Measurements from ENCODE around the gene MRPS2. TPM values are rescaled to one million over a fixed set of nuclear protein-coding genes. Genes with fewer than 3 reads are reported as not detected.

MRPS2 gene
- total and polyA plus RNA-seq, 3 experiments from 2014 or later: 50.9 to 71.0 (median 66.7) TPM

DNA sequence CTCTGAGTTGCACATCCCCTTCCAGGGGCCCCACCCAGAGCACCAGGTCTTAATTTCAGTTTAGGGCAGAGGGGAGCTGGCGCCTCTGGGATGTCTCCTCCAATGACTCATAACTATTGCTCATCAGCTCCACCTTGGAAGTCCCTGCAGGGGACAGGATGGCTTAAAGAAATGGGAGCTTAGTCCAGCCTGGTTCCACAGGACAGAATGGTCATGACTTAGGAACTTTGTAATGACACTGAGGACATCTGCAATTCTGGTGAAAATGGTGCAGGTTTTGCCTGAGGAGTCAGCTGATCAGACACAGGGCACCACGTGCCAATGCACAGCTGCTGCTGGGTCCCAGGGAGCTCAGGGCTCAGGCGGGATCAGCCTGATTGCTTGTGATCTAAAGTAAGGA is 37.3 kb upstream of the MRPS2 start:
- H3K9me3 Mint-ChIP-seq: peaks cover 0 to 3% (median 0%) of the 10 kb centered on the region in 5 donors

GRCh38 chr9:135464181-135464580 is 36.3 kb upstream of the MRPS2 start:
- H3K27me3 ChIP-seq (ENCODE audit: insufficient read depth, low read length, poor library complexity, severe bottlenecking): no peaks in the 10 kb centered on the region
- no peak overlapping the region for H3K4me3 ChIP-seq (ENCODE audit: low read length)
- DNase-seq: no peak
- no peaks in the 10 kb centered on the region for H3K36me3 ChIP-seq (ENCODE audit: insufficient read depth, low read length)
- no peaks in the 10 kb centered on the region for H3K9me3 ChIP-seq (ENCODE audit: low read length)
- no peaks in the 10 kb centered on the region for H3K4me1 ChIP-seq (ENCODE audit: insufficient read depth, low read length)
- ChIA-PET CTCF (no interaction called here), POLR2A (interaction anchor here (0.6 kb wide), 1 partner anchor 17 kb away, joined by 11 read pairs; no protein-coding TSS in a partner anchor)
- peaks cover 20 to 64% of the 10 kb centered on the region in 2 donors for H3K27me3 Mint-ChIP-seq
- no peak overlapping the region for H3K27ac Mint-ChIP-seq
- H3K27ac ChIP-seq (ENCODE audit: low read depth, low read length): no peak overlapping the region
- peaks cover 6 to 11% (median 8%) of the 10 kb centered on the region in 3 donors for H3K4me1 Mint-ChIP-seq
- H3K9me3 Mint-ChIP-seq: no peaks in the 10 kb centered on the region
- no peak overlapping the region for H3K4me3 Mint-ChIP-seq
- no peaks in the 10 kb centered on the region for H3K36me3 Mint-ChIP-seq

More for the DNA sequence above, 37.3 kb upstream of the MRPS2 start:
- DNase-seq: no peak
- peaks cover 22 to 63% of the 10 kb centered on the region in 2 donors for H3K27me3 Mint-ChIP-seq
- no peak overlapping the region for H3K27ac ChIP-seq (ENCODE audit: low read depth, low read length)
- no peak overlapping the region for H3K27ac Mint-ChIP-seq
- H3K27me3 ChIP-seq (ENCODE audit: insufficient read depth, low read length, poor library complexity, severe bottlenecking): no peaks in the 10 kb centered on the region
- H3K36me3 ChIP-seq (ENCODE audit: insufficient read depth, low read length): no peaks in the 10 kb centered on the region
- no peak overlapping the region for H3K4me3 Mint-ChIP-seq
- CTCF ChIA-PET: no interaction called here
- H3K36me3 Mint-ChIP-seq: no peaks in the 10 kb centered on the region
- no peaks in the 10 kb centered on the region for H3K4me1 ChIP-seq (ENCODE audit: insufficient read depth, low read length)
- no peaks in the 10 kb centered on the region for H3K9me3 ChIP-seq (ENCODE audit: low read length)
- POLR2A ChIA-PET: no interaction called here
- H3K4me3 ChIP-seq (ENCODE audit: low read length): no peak overlapping the region
- H3K4me1 Mint-ChIP-seq: peaks cover 0 to 2% (median under 1%) of the 10 kb centered on the region in 3 donors

DNA sequence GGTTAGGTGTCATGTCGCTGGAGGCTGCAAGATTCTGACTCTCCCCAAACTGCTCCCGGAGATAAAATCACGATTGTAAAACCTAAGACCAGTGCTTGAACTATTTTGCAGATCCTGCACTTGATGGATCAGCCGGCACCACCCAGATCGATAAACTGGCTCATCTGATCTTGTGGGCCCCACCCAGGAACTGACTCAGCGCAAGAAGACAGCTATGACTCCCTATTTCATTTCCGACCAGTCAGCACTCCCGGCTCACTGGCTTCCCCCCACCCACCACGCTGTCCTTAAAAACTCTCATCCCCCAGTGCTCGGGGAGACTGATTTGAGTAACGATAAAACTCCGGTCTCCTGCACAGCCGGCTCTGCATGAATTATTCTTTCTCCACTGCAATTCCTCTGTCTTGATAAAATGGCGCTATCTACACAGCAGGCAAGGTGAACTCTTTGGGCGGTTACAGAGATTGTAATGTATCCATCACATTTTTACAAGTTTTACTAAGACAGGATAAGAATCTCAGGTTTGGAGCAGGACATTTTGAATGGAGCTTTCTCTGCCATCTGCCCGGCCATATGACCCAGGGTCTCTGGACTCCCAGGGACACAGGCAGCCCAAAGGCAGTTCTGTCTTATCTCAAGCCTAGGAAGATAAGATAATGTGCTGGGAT is 31.5 kb upstream of the MRPS2 start:
- CTCF ChIA-PET: no interaction called here
- Mint-ChIP-seq H3K4me1 (peaks cover 6 to 13% (median 9%) of the 10 kb centered on the region in 3 donors), H3K4me3 (peak overlapping the region; percentile 5 to 78 (median 64)), H3K27me3 (peaks cover 15 to 54% of the 10 kb centered on the region in 2 donors), H3K9me3 (no peaks in the 10 kb centered on the region), H3K27ac (peak overlapping the region in 2 of 8 donors; percentile 43 to 89), H3K36me3 (no peaks in the 10 kb centered on the region)
- Histone ChIP-seq H3K4me1 (ENCODE audit: insufficient read depth, low read length) (no peaks in the 10 kb centered on the region), H3K36me3 (ENCODE audit: insufficient read depth, low read length) (no peaks in the 10 kb centered on the region), H3K27me3 (ENCODE audit: insufficient read depth, low read length, poor library complexity, severe bottlenecking) (no peaks in the 10 kb centered on the region), H3K4me3 (ENCODE audit: low read length) (no peak overlapping the region), H3K27ac (ENCODE audit: low read depth, low read length) (peak overlapping the region; percentile 65), H3K9me3 (ENCODE audit: low read length) (no peaks in the 10 kb centered on the region)
- DNase-seq: no peak
- POLR2A ChIA-PET: no interaction called here

GRCh38 chr9:135471791-135472640 is 28.5 kb upstream of the MRPS2 start:
- peak overlapping the region in 1 of 8 donors; percentile 68 for H3K27ac Mint-ChIP-seq
- H3K9me3 Mint-ChIP-seq: no peaks in the 10 kb centered on the region
- peaks cover 6 to 13% (median 9%) of the 10 kb centered on the region in 3 donors for H3K4me1 Mint-ChIP-seq
- H3K36me3 Mint-ChIP-seq: no peaks in the 10 kb centered on the region
- no peak overlapping the region for H3K4me3 Mint-ChIP-seq
- H3K27ac ChIP-seq (ENCODE audit: low read depth, low read length): peak overlapping the region; percentile 4
- H3K27me3 ChIP-seq (ENCODE audit: insufficient read depth, low read length, poor library complexity, severe bottlenecking): no peaks in the 10 kb centered on the region
- no peaks in the 10 kb centered on the region for H3K36me3 ChIP-seq (ENCODE audit: insufficient read depth, low read length)
- ChIA-PET CTCF (no interaction called here), POLR2A (no interaction called here)
- H3K4me1 ChIP-seq (ENCODE audit: insufficient read depth, low read length): no peaks in the 10 kb centered on the region
- no peaks in the 10 kb centered on the region for H3K9me3 ChIP-seq (ENCODE audit: low read length)
- H3K4me3 ChIP-seq (ENCODE audit: low read length): no peak overlapping the region
- DNase-seq: no peak
- H3K27me3 Mint-ChIP-seq: peaks cover 23 to 52% of the 10 kb centered on the region in 2 donors

- peaks cover 0 to 2% (median 0%) of the 10 kb centered on the region in 3 donors for H3K36me3 Mint-ChIP-seq
- ChIA-PET CTCF (no interaction called here), POLR2A (no interaction called here)
- H3K27me3 ChIP-seq (ENCODE audit: insufficient read depth, low read length, poor library complexity, severe bottlenecking): peaks cover 7% of the 10 kb centered on the region
- H3K4me1 Mint-ChIP-seq: peaks cover 7 to 14% (median 12%) of the 10 kb centered on the region in 3 donors
- H3K27ac Mint-ChIP-seq: no peak overlapping the region
- no peak overlapping the region for H3K4me3 Mint-ChIP-seq
- H3K27me3 Mint-ChIP-seq: peaks cover 37 to 55% of the 10 kb centered on the region in 2 donors
- no peak for DNase-seq
- no peak overlapping the region for H3K27ac ChIP-seq (ENCODE audit: low read depth, low read length)
- no peak overlapping the region for H3K4me3 ChIP-seq (ENCODE audit: low read length)
- H3K9me3 ChIP-seq (ENCODE audit: low read length): no peaks in the 10 kb centered on the region
- no peaks in the 10 kb centered on the region for H3K36me3 ChIP-seq (ENCODE audit: insufficient read depth, low read length)
- no peaks in the 10 kb centered on the region for H3K9me3 Mint-ChIP-seq
- H3K4me1 ChIP-seq (ENCODE audit: insufficient read depth, low read length): no peaks in the 10 kb centered on the region
These were observed 26.4 kb upstream of the MRPS2 start for GRCh38 chr9:135473972-135474543.

DNA sequence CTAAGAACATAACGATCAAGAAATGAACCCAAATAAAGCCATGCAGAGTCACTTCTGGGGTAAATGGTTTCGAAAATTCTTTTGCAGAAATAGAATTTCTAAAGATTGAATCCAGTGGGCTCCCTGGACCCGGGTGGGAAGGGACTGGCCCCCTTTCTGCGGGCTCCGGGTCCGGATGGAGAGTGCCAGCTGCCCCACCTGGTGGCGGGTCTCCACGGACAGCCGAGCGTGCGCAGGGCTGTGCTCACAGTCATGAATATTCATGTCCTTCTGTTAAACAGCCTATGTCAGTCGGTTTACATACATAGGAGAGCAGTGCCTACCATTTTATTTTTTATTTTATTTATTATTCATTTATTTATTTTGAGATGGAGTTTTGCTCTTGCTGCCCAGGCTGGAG is 25.6 kb upstream of the MRPS2 start:
- Mint-ChIP-seq H3K36me3 (peaks cover 0 to 2% (median 0%) of the 10 kb centered on the region in 3 donors), H3K4me1 (peaks cover 5 to 12% (median 9%) of the 10 kb centered on the region in 3 donors), H3K27me3 (peaks cover 34 to 50% of the 10 kb centered on the region in 2 donors), H3K9me3 (no peaks in the 10 kb centered on the region), H3K27ac (no peak overlapping the region), H3K4me3 (no peak overlapping the region)
- Histone ChIP-seq H3K27ac (ENCODE audit: low read depth, low read length) (no peak overlapping the region), H3K27me3 (ENCODE audit: insufficient read depth, low read length, poor library complexity, severe bottlenecking) (peaks cover 7% of the 10 kb centered on the region), H3K36me3 (ENCODE audit: insufficient read depth, low read length) (no peaks in the 10 kb centered on the region), H3K4me1 (ENCODE audit: insufficient read depth, low read length) (no peaks in the 10 kb centered on the region), H3K4me3 (ENCODE audit: low read length) (no peak overlapping the region), H3K9me3 (ENCODE audit: low read length) (no peaks in the 10 kb centered on the region)
- CTCF ChIA-PET: no interaction called here
- DNase-seq: no peak
- POLR2A ChIA-PET: no interaction called here

DNA sequence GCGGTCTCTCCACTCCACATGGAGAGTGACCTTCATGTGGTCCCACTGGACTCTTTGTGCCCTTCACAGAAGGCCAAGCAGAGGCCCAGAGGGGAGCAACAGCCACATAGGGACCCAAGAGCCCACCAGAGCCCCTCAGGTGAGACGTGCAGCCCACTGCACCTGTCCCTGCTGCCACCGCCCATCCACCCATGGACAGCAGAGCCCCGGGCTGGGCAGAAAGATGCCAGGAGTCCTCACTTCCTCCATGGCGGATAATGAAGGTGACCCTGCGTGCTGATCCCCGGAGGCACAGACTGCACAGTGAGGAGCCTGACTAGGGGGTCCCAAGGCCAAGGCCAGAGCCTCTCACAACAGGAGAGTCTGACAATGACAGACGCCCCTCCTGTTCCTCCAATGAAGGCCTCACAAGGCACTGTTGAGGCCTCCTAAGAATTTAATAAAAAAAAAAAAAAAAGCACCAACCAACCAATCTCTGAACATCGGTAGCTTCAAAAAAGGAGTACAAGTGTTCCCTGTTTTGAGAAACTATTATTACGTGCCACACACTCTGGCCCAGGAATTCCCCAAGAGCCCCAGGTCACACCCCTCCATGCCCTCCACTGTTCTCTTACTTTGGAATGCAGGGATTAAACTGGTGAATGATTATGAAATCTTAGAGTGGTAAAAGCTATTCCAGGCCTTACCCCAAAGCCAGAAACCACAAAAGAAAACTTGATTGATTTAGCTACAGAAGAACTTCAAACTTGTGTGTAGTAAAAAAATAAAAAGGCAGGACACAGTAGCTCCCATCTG is 23.7 kb upstream of the MRPS2 start:
- H3K4me3 ChIP-seq (ENCODE audit: low read length): no peak overlapping the region
- Mint-ChIP-seq H3K4me3 (peak overlapping the region in 2 of 7 donors; percentile 27 to 63), H3K27ac (peak overlapping the region in 1 of 8 donors; percentile 57), H3K27me3 (peaks cover 40 to 43% of the 10 kb centered on the region in 2 donors), H3K9me3 (no peaks in the 10 kb centered on the region), H3K36me3 (peaks cover 0 to 2% (median 0%) of the 10 kb centered on the region in 3 donors), H3K4me1 (peaks cover 5 to 18% (median 9%) of the 10 kb centered on the region in 3 donors)
- no peak for DNase-seq
- no peaks in the 10 kb centered on the region for H3K36me3 ChIP-seq (ENCODE audit: insufficient read depth, low read length)
- H3K9me3 ChIP-seq (ENCODE audit: low read length): no peaks in the 10 kb centered on the region
- H3K27me3 ChIP-seq (ENCODE audit: insufficient read depth, low read length, poor library complexity, severe bottlenecking): peaks cover 16% of the 10 kb centered on the region
- H3K27ac ChIP-seq (ENCODE audit: low read depth, low read length): no peak overlapping the region
- peaks cover 9% of the 10 kb centered on the region for H3K4me1 ChIP-seq (ENCODE audit: insufficient read depth, low read length)
- ChIA-PET CTCF (no interaction called here), POLR2A (no interaction called here)
